HL-60 (cell line): ENCODE results near the gene LRRN1.

Experiments used
- CTCF ChIP-seq: IDR thresholded peaks from one replicate; pipeline ENCODE4 v1.5.1; 2011; ENCODE audit warnings: low read length, control low read depth, inconsistent platforms; ENCODE audit not compliant: insufficient read depth
- GABPA ChIP-seq: IDR thresholded peaks from 2 replicates; pipeline ENCODE4 v1.6.1; 2012; ENCODE audit warnings: low read depth
- POLR2AphosphoS5 ChIP-seq: IDR thresholded peaks from 2 replicates; pipeline ENCODE4 v1.6.1; 2012; ENCODE audit warnings: low read depth
- REST ChIP-seq: IDR thresholded peaks from 2 replicates; pipeline ENCODE4 v1.6.1; 2012; ENCODE audit warnings: low read depth; ENCODE audit not compliant: insufficient replicate concordance

GRCh38 chr3:3771094-3771493 lies 28.1 kb upstream of the LRRN1 start:
- TF ChIP-seq GABPA (no peak), CTCF (no peak), POLR2AphosphoS5 (no peak), REST (no peak)
